Measurements from ENCODE around the gene NCAPG2. TPM values are rescaled to one million over a fixed set of nuclear protein-coding genes. Genes with fewer than 3 reads are reported as not detected.
A peak's percentile ranks its signal among the peaks of the same experiment; 100 is the strongest.

NCAPG2 gene
- polyA plus RNA-seq, 1 of the 3 experiments (the other 2 are of a cell fraction), result 25.0 TPM

DNA sequence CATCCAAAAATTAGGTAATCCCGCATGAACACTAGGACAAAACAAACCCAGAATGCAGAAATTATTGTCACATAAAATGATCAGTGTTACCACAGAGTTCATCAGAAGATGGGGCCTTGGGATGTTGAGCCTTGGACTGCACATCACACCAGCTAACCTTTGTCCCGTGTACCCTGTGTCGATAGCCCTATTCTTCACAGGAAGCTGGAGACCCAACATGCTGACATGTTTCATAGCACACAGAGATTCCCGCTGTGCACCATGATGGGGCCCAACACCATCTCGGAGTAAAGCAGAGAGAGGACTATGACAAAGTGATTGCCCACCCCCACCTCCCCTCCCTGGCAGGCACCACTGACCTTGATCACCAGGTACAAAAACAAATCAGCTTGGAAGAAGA is 121.5 kb downstream of the NCAPG2 start:
- Histone ChIP-seq H4K20me1 (ENCODE audit: insufficient read depth) (no peaks in the 10 kb centered on the region), H3K36me3 (replicated peaks in 1 of 2; ENCODE audit: control insufficient read depth in 1 of 2, insufficient read depth in 2 of 2, low read length in 1 of 2) (no peaks in the 10 kb centered on the region), H3K9ac (no peak overlapping the region), H3F3A (replicated peaks; ENCODE audit: insufficient read depth) (no peaks in the 10 kb centered on the region), H3K27ac (ENCODE audit: low read depth in 2 of 2, low read length in 1 of 2) (peak overlapping the region in 1 of 2 experiments; percentile 19; a peak in 1 of 4 replicates), H2AFZ (ENCODE audit: low read depth) (no peak overlapping the region), H3K27me3 (ENCODE audit: insufficient read depth) (no peaks in the 10 kb centered on the region; the same call in 1 of the 2 replicates), H3K4me2 (no peak overlapping the region), H3K9me2 (no peaks in the 10 kb centered on the region), H3K79me2 (ENCODE audit: insufficient read depth) (no peaks in the 10 kb centered on the region), H3K4me1 (ENCODE audit: control insufficient read depth in 1 of 2, insufficient read depth in 2 of 2, low read depth in 1 of 2, low read length in 1 of 2) (peaks cover 0 to 30% of the 10 kb centered on the region in 2 experiments; a peak in 2 of 4 replicates), H3K4me3 (ENCODE audit: low read depth in 2 of 2, low read length in 1 of 2) (no peak overlapping the region), H3K9me3 (no peaks in the 10 kb centered on the region)
- ChIA-PET POLR2A (interaction anchor here (2.6 kb wide), 1 partner anchor 10 kb away, joined by 8 read pairs; no protein-coding TSS in a partner anchor), CTCF (interaction anchor here (1.8 kb wide), 1 partner anchor 9 kb away, joined by 6 read pairs; no protein-coding TSS in a partner anchor)
- 38% methylated on average over 5 of the region's 5 CpGs for WGBS (ENCODE audit: low lambda C conversion rate)
- DNase-seq, result no peak
- TF ChIP-seq, protein P1, sequence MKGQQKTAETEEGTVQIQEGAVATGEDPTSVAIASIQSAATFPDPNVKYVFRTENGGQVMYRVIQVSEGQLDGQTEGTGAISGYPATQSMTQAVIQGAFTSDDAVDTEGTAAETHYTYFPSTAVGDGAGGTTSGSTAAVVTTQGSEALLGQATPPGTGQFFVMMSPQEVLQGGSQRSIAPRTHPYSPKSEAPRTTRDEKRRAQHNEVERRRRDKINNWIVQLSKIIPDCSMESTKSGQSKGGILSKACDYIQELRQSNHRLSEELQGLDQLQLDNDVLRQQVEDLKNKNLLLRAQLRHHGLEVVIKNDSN (IDR thresholded peaks at IDR 0.05; ENCODE audit: borderline replicate concordance, low read depth), result no peak
- TF ChIP-seq NFIC (IDR thresholded peaks at IDR 0.05; ENCODE audit: borderline replicate concordance) (no peak), RAD21 (IDR thresholded peaks at IDR 0.05; ENCODE audit: low read length) (no peak), ELF1 (IDR thresholded peaks at IDR 0.05) (no peak), TAF1 (IDR thresholded peaks at IDR 0.05; ENCODE audit: borderline replicate concordance, low read depth, low read length) (no peak)

DNA sequence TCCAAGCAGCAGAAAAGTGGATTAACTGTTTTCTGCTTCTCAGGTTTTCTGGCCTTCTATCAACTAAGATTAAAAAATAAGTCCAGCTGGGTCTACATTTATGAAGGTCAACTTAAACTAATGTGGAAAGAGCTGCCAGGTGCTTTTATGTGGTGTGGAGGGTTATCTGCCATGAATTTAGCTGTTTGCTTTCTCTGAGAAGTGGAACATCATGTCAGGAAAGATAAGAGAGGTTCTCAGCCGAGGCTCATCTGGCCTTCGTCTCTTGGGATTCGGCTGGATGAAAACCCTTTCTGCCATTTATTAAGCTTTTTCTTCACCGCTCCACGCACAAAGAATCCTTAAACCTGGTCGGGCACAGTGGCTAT is 122.5 kb downstream of the NCAPG2 start:
- Histone ChIP-seq H4K20me1 (ENCODE audit: insufficient read depth) (no peaks in the 10 kb centered on the region), H3K9me2 (no peaks in the 10 kb centered on the region), H3K4me1 (ENCODE audit: control insufficient read depth in 1 of 2, insufficient read depth in 2 of 2, low read depth in 1 of 2, low read length in 1 of 2) (peaks cover 0 to 29% of the 10 kb centered on the region in 2 experiments; a peak in 2 of 4 replicates), H3K9me3 (no peaks in the 10 kb centered on the region), H3K36me3 (replicated peaks in 1 of 2; ENCODE audit: control insufficient read depth in 1 of 2, insufficient read depth in 2 of 2, low read length in 1 of 2) (no peaks in the 10 kb centered on the region), H3K4me2 (no peak overlapping the region), H3F3A (replicated peaks; ENCODE audit: insufficient read depth) (no peaks in the 10 kb centered on the region), H2AFZ (ENCODE audit: low read depth) (no peak overlapping the region), H3K27ac (ENCODE audit: low read depth in 2 of 2, low read length in 1 of 2) (no peak overlapping the region), H3K27me3 (ENCODE audit: insufficient read depth) (no peaks in the 10 kb centered on the region; the same call in 1 of the 2 replicates), H3K79me2 (ENCODE audit: insufficient read depth) (no peaks in the 10 kb centered on the region), H3K4me3 (ENCODE audit: low read depth in 2 of 2, low read length in 1 of 2) (no peak overlapping the region), H3K9ac (no peak overlapping the region)
- POLR2A ChIA-PET, result no interaction called here
- WGBS (ENCODE audit: low lambda C conversion rate), result 66% methylated on average over 6 of the region's 6 CpGs
- CTCF ChIA-PET, result interaction anchor here (0.8 kb wide), 1 partner anchor 17 kb away, joined by 3 read pairs; no protein-coding TSS in a partner anchor
- TF ChIP-seq FOXM1 (IDR thresholded peaks at IDR 0.05; ENCODE audit: low read depth) (no peak), RCOR1 (IDR thresholded peaks at IDR 0.05; ENCODE audit: low read length) (no peak), CHD2 (IDR thresholded peaks at IDR 0.05; ENCODE audit: low read length, partially characterized antibody) (no peak), SIN3A (IDR thresholded peaks at IDR 0.05; ENCODE audit: borderline replicate concordance, low read depth, low read length) (no peak), FOSL2 (IDR thresholded peaks at IDR 0.05; ENCODE audit: borderline replicate concordance, low read depth) (no peak), NRF1 (IDR thresholded peaks at IDR 0.05; ENCODE audit: low read depth, low read length) (no peak), GABPA (IDR thresholded peaks at IDR 0.05; ENCODE audit: low read depth) (no peak), ELF1 (IDR thresholded peaks at IDR 0.05) (no peak), MXI1 (IDR thresholded peaks at IDR 0.05; ENCODE audit: low read depth, low read length) (no peak), NFIC (IDR thresholded peaks at IDR 0.05; ENCODE audit: borderline replicate concordance) (no peak), YY1 (IDR thresholded peaks at IDR 0.05; ENCODE audit: low read depth) (no peak), SMC3 (IDR thresholded peaks at IDR 0.05; ENCODE audit: low read depth, low read length) (no peak), GATA2 (CRISPR knock-in tag; IDR thresholded peaks at IDR 0.05) (no peak)
- TF ChIP-seq, protein P1 (IDR thresholded peaks at IDR 0.05; ENCODE audit: borderline replicate concordance, low read depth), result no peak
- TF ChIP-seq, protein P2, sequence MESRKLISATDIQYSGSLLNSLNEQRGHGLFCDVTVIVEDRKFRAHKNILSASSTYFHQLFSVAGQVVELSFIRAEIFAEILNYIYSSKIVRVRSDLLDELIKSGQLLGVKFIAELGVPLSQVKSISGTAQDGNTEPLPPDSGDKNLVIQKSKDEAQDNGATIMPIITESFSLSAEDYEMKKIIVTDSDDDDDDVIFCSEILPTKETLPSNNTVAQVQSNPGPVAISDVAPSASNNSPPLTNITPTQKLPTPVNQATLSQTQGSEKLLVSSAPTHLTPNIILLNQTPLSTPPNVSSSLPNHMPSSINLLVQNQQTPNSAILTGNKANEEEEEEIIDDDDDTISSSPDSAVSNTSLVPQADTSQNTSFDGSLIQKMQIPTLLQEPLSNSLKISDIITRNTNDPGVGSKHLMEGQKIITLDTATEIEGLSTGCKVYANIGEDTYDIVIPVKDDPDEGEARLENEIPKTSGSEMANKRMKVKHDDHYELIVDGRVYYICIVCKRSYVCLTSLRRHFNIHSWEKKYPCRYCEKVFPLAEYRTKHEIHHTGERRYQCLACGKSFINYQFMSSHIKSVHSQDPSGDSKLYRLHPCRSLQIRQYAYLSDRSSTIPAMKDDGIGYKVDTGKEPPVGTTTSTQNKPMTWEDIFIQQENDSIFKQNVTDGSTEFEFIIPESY (IDR thresholded peaks at IDR 0.05; ENCODE audit: borderline replicate concordance, low read depth), result no peak
- TF ChIP-seq, protein P3, sequence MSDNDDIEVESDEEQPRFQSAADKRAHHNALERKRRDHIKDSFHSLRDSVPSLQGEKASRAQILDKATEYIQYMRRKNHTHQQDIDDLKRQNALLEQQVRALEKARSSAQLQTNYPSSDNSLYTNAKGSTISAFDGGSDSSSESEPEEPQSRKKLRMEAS (IDR thresholded peaks at IDR 0.05; ENCODE audit: low read depth), result no peak
- TF ChIP-seq, protein P4, sequence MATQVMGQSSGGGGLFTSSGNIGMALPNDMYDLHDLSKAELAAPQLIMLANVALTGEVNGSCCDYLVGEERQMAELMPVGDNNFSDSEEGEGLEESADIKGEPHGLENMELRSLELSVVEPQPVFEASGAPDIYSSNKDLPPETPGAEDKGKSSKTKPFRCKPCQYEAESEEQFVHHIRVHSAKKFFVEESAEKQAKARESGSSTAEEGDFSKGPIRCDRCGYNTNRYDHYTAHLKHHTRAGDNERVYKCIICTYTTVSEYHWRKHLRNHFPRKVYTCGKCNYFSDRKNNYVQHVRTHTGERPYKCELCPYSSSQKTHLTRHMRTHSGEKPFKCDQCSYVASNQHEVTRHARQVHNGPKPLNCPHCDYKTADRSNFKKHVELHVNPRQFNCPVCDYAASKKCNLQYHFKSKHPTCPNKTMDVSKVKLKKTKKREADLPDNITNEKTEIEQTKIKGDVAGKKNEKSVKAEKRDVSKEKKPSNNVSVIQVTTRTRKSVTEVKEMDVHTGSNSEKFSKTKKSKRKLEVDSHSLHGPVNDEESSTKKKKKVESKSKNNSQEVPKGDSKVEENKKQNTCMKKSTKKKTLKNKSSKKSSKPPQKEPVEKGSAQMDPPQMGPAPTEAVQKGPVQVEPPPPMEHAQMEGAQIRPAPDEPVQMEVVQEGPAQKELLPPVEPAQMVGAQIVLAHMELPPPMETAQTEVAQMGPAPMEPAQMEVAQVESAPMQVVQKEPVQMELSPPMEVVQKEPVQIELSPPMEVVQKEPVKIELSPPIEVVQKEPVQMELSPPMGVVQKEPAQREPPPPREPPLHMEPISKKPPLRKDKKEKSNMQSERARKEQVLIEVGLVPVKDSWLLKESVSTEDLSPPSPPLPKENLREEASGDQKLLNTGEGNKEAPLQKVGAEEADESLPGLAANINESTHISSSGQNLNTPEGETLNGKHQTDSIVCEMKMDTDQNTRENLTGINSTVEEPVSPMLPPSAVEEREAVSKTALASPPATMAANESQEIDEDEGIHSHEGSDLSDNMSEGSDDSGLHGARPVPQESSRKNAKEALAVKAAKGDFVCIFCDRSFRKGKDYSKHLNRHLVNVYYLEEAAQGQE (IDR thresholded peaks at IDR 0.05; ENCODE audit: low read depth, low read length), result no peak
- TF ChIP-seq, protein P5, sequence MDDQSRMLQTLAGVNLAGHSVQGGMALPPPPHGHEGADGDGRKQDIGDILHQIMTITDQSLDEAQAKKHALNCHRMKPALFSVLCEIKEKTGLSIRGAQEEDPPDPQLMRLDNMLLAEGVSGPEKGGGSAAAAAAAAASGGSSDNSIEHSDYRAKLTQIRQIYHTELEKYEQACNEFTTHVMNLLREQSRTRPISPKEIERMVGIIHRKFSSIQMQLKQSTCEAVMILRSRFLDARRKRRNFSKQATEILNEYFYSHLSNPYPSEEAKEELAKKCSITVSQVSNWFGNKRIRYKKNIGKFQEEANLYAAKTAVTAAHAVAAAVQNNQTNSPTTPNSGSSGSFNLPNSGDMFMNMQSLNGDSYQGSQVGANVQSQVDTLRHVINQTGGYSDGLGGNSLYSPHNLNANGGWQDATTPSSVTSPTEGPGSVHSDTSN (IDR thresholded peaks at IDR 0.05), result no peak
- no peak for DNase-seq

Data from SK-N-SH (cell line).